OCI-LY7 (cell line): ENCODE measurements around the gene CFAP92. TPM values are rescaled to one million over a fixed set of nuclear protein-coding genes. Genes with fewer than 3 reads are reported as not detected.

Source experiments
- BruUV-seq: library from RNA; stranded (reverse); fragments of 400-500 nt; replicated peaks from 2 replicates; lab custom pipeline; 2021; lab: Mats Ljungman, UMichigan
- CTCF ChIA-PET: fragments of 300-600 bp; sonication (Branson Sonifier 250); formaldehyde crosslinking; loops from one replicate; lab custom pipeline; 2022; ENCODE audit warnings: antibody characterized with exemption; ENCODE audit not compliant: unreplicated experiment; lab: Charles Lee
- POLR2A ChIA-PET: fragments of 300-600 bp; sonication (Branson Sonifier 250); formaldehyde crosslinking; loops from one replicate; lab custom pipeline; 2022; ENCODE audit warnings: antibody characterized with exemption; lab: Charles Lee
- DNase-seq: peaks from one replicate; pipeline ENCODE4 v3.0.0-alpha.2; 2015; ENCODE audit warnings: low spot score
- H2AFZ ChIP-seq: fragments of 200-600 bp; sonication (generic), shearing (Covaris generic); 2 replicates; pipeline ENCODE4 v1.6.1; 2014; ENCODE audit warnings: mild to moderate bottlenecking, antibody characterized with exemption, low read length, moderate library complexity
- H3K27ac ChIP-seq: fragments of 200-600 bp; sonication (generic); 2 replicates; pipeline ENCODE4 v1.5.1; 2014; ENCODE audit warnings: mixed run types, low read depth, mild to moderate bottlenecking, moderate library complexity, low read length, inconsistent platforms; ENCODE audit not compliant: poor library complexity, severe bottlenecking
- H3K36me3 ChIP-seq: fragments of 200-600 bp; sonication (generic); 2 replicates; pipeline ENCODE4 v1.6.1; 2014; ENCODE audit warnings: mild to moderate bottlenecking, antibody characterized with exemption, low read length, moderate library complexity, mixed read lengths; ENCODE audit not compliant: insufficient read depth
- H3K4me1 ChIP-seq: fragments of 200-600 bp; sonication (generic); 2 replicates; pipeline ENCODE4 v1.5.1; 2014; ENCODE audit warnings: mild to moderate bottlenecking, low read length; ENCODE audit not compliant: insufficient read depth, poor library complexity, severe bottlenecking
- H3K4me2 ChIP-seq: fragments of 200-600 bp; sonication (generic); 2 replicates; pipeline ENCODE4 v1.6.1; 2014; ENCODE audit warnings: mild to moderate bottlenecking, low read length
- H3K4me3 ChIP-seq: fragments of 200-600 bp; sonication (generic); 2 replicates; pipeline ENCODE4 v1.5.1; 2014; ENCODE audit warnings: mild to moderate bottlenecking, low read depth, low read length; ENCODE audit not compliant: poor library complexity, severe bottlenecking
- H3K79me2 ChIP-seq: fragments of 200-600 bp; sonication (generic); 2 replicates; pipeline ENCODE4 v1.6.1; 2016; ENCODE audit warnings: low read depth, mild to moderate bottlenecking, low read length, moderate library complexity, mixed read lengths; ENCODE audit not compliant: insufficient read depth
- H3K9me2 ChIP-seq: fragments of 200-600 bp; sonication (generic); 2 replicates; pipeline ENCODE4 v1.6.1; 2016; ENCODE audit warnings: mild to moderate bottlenecking, low read length, mixed read lengths; ENCODE audit not compliant: insufficient read depth
- H3K9me3 ChIP-seq: fragments of 200-600 bp; sonication (generic); 2 replicates; pipeline ENCODE4 v1.6.1; 2014; ENCODE audit warnings: mild to moderate bottlenecking, mixed run types, low read length, mixed read lengths
- H4K20me1 ChIP-seq: fragments of 200-600 bp; sonication (generic); 2 replicates; pipeline ENCODE4 v1.6.1; 2014; ENCODE audit warnings: mild to moderate bottlenecking, antibody characterized with exemption, low read length, moderate library complexity, mixed read lengths; ENCODE audit not compliant: insufficient read depth
- CTCF ChIP-seq: fragments of 200-600 bp; sonication (generic); conservative IDR thresholded peaks from 2 replicates; pipeline ENCODE4 v1.5.1; 2014; ENCODE audit warnings: mild to moderate bottlenecking, antibody characterized with exemption, low read length, moderate library complexity, mixed read lengths
- EZH2phosphoT487 ChIP-seq: fragments of 200-600 bp; sonication (generic); IDR thresholded peaks from 2 replicates; pipeline ENCODE4 v1.6.1; 2018; ENCODE audit warnings: low read depth, borderline replicate concordance, mild to moderate bottlenecking, mixed run types, antibody characterized with exemption, low read length, moderate library complexity, mixed read lengths
- intact Hi-C: fragments of 100-400 bp; cut with micrococcal nuclease; formaldehyde crosslinking; loops from one replicate; pipeline ENCODE4 v1.10.0; 2022; ENCODE audit not compliant: unreplicated experiment
- total RNA-seq, 2 experiments: library from RNA; depleted of rRNA in 1 of 2; stranded (reverse); fragments of >200 nt in 1 of 2; shearing (Covaris generic) in 1 of 2; gene quantifications; 2 replicates each; pipeline ENCODE4 v1.2.3, GENCODE V29; 2014 to 2022

CFAP92 gene
- total RNA-seq, 2 experiments from 2014 or later = 0.08 to 0.66 TPM

GRCh38 chr3:129002573-129003569, 9.0 kb upstream of the CFAP92 start:
- Histone ChIP-seq H2AFZ (no peak overlapping the region), H3K27ac (no peak overlapping the region), H3K36me3 (no peaks in the 10 kb centered on the region), H3K9me2 (no peaks in the 10 kb centered on the region), H4K20me1 (no peaks in the 10 kb centered on the region), H3K4me1 (peaks cover 22% of the 10 kb centered on the region), H3K79me2 (no peaks in the 10 kb centered on the region), H3K4me3 (no peak overlapping the region), H3K4me2 (no peak overlapping the region; the same call in 1 of the 2 replicates), H3K9me3 (no peaks in the 10 kb centered on the region)
- intact Hi-C loops = no loop called here
- no peak for DNase-seq
- BruUV-seq = no TSS peak
- ChIA-PET CTCF (no interaction called here), POLR2A (interaction anchor here (0.7 to 0.9 kb wide), 2 partner anchors 8 to 13 kb away, joined by 3 to 4 read pairs; no protein-coding TSS in a partner anchor)
- TF ChIP-seq EZH2phosphoT487 = no peak
- TF ChIP-seq CTCF = no peak

- H4K20me1 ChIP-seq = no peaks in the 10 kb centered on the region
- H3K9me2 ChIP-seq = no peaks in the 10 kb centered on the region
- no peak overlapping the region for H2AFZ ChIP-seq
- no peak overlapping the region for H3K4me3 ChIP-seq
- TF ChIP-seq EZH2phosphoT487 = no peak
- no peak for TF ChIP-seq CTCF
- intact Hi-C loops = no loop called here
- H3K4me2 ChIP-seq = no peak overlapping the region
- no peak overlapping the region for H3K27ac ChIP-seq
- POLR2A ChIA-PET = no interaction called here
- BruUV-seq = no TSS peak
- H3K4me1 ChIP-seq = peaks cover 22% of the 10 kb centered on the region
- no peaks in the 10 kb centered on the region for H3K36me3 ChIP-seq
- DNase-seq = peak; percentile 27
- CTCF ChIA-PET = no interaction called here
- H3K9me3 ChIP-seq = no peaks in the 10 kb centered on the region
- H3K79me2 ChIP-seq = no peaks in the 10 kb centered on the region
Measured at GRCh38 chr3:129001806-129002572, 8.1 kb upstream of the CFAP92 start.
